ENCODE data around the gene CORO2B. TPM values are rescaled to one million over a fixed set of nuclear protein-coding genes. Genes with fewer than 3 reads are reported as not detected.

The CORO2B gene
- total and polyA plus RNA-seq, 9 of the 15 experiments (the other 6 are each of a cell fraction or from before 2014, with no cell fraction given), result not detected

- TF ChIP-seq ETV1 (tag; conservative IDR thresholded peaks at IDR 0.05; ENCODE audit: low read depth) (no peak), ZNF436 (CRISPR knock-in tag; IDR thresholded peaks at IDR 0.05) (no peak), BRD9 (IDR thresholded peaks at IDR 0.05; ENCODE audit: low read depth, partially characterized antibody) (no peak), ZNF239 (CRISPR knock-in tag; IDR thresholded peaks at IDR 0.05) (no peak), CREB3 (tag; conservative IDR thresholded peaks at IDR 0.05; ENCODE audit: low read depth) (no peak), KLF13 (tag; IDR thresholded peaks at IDR 0.05; ENCODE audit: borderline replicate concordance, low read depth) (no peak), SETDB1 (IDR thresholded peaks at IDR 0.05; ENCODE audit: low read length) (no peak), NCOR1 (IDR thresholded peaks at IDR 0.05) (no peak)
- H2AFZ ChIP-seq (ENCODE audit: low read depth, low read length), result no peak overlapping the region
- no peak for ATAC-seq
These were observed 139.2 kb downstream of the CORO2B start for GRCh38 chr15:68717951-68718350.

More at GRCh38 chr15:68717951-68718350, 139.2 kb downstream of the CORO2B start:
- H3K36me3 ChIP-seq (ENCODE audit: control insufficient read depth, insufficient read depth, low read length), result no peaks in the 10 kb centered on the region
- no peaks in the 10 kb centered on the region for H3K4me1 ChIP-seq (replicated peaks in 1 of 2; ENCODE audit: control insufficient read depth in 2 of 2, insufficient read depth in 2 of 2, low read length in 2 of 2)
- in situ Hi-C loops (cut with MboI) (no loop called here), intact Hi-C loops (cut with micrococcal nuclease) (no loop called here)
- no peaks in the 10 kb centered on the region for H3K9me1 ChIP-seq (ENCODE audit: control insufficient read depth, insufficient read depth, low read length)
- no peaks in the 10 kb centered on the region; the same call in 1 of the 2 replicates for H4K20me1 ChIP-seq (replicated peaks; ENCODE audit: control insufficient read depth, insufficient read depth, low read length)
- H3K9ac ChIP-seq (ENCODE audit: insufficient read depth in 1 of 2, low read depth in 2 of 2, low read length in 2 of 2), result no peak overlapping the region
- BruUV-seq (replicated peaks), result no TSS peak
- no peak overlapping the region for H3K4me3 ChIP-seq
- ChIA-PET CTCF (ENCODE audit: low intra/inter-chr PET ratio) (no interaction called here), POLR2A (interaction anchor here (0.6 to 0.7 kb wide), 2 partner anchors 12 to 277 kb away, joined by 3 read pairs; no protein-coding TSS in a partner anchor)
- no peak overlapping the region for H3K4me2 ChIP-seq (ENCODE audit: insufficient read depth, low read length)
- H3K79me2 ChIP-seq (ENCODE audit: control insufficient read depth, insufficient read depth, low read length), result no peaks in the 10 kb centered on the region
- WGBS (ENCODE audit: insufficient coverage, low coverage, missing lambda C conversion rate), result 0% methylated on average over 3 of the region's 3 CpGs
- H3K27ac ChIP-seq (ENCODE audit: extremely low read depth, low read depth, low read length), result no peak overlapping the region
- no peak for DNase-seq (ENCODE audit: extremely low read depth in 1 of 4, low spot score in 3 of 4)
- no peaks in the 10 kb centered on the region for H3K9me3 ChIP-seq (replicated peaks; ENCODE audit: control insufficient read depth, insufficient read depth, low read depth, low read length)
- H3K27me3 ChIP-seq (ENCODE audit: control insufficient read depth in 2 of 2, insufficient read depth in 2 of 2, low read length in 2 of 2), result peaks cover 18 to 63% of the 10 kb centered on the region in 2 experiments; a peak in 4 of 5 replicates
- FAIRE-seq, result no peak

All from K562 (cell line).